WTC11 (cell line): ENCODE results near the gene ID3. TPM values are rescaled to one million over a fixed set of nuclear protein-coding genes. Genes with fewer than 3 reads are reported as not detected.
A peak's percentile ranks its signal among the peaks of the same experiment; 100 is the strongest.

Source experiments
- ATAC-seq: fragments of 200-7000 bp; cut with Tn5 transposase; 2 replicates; pipeline ENCODE4 v1.10.0; 2021; ENCODE audit warnings: mild to moderate bottlenecking, moderate library complexity
- CTCF ChIA-PET: fragments of 300-600 bp; sonication (Branson Sonifier 250); formaldehyde crosslinking; loops from one replicate; lab custom pipeline; 2021; ENCODE audit warnings: antibody characterized with exemption; lab: Charles Lee
- POLR2A ChIA-PET: fragments of 350-600 bp; sonication (Branson Sonifier 250); formaldehyde crosslinking; loops from one replicate; lab custom pipeline; 2021; ENCODE audit warnings: antibody characterized with exemption; lab: Charles Lee
- DNase-seq: peaks from one replicate; pipeline ENCODE4 v3.0.0; 2021; ENCODE audit warnings: low spot score
- H3K27ac Mint-ChIP-seq: 2 replicates; pipeline ENCODE4 v1.8.0; 2021; ENCODE audit warnings: mixed read lengths
- H3K27me3 Mint-ChIP-seq: 2 replicates; pipeline ENCODE4 v1.8.0; 2021; ENCODE audit warnings: low read depth, mild to moderate bottlenecking, moderate library complexity, mixed read lengths
- H3K36me3 Mint-ChIP-seq: 2 replicates; pipeline ENCODE4 v1.8.0; 2021; ENCODE audit warnings: mixed read lengths
- H3K4me1 Mint-ChIP-seq: 2 replicates; pipeline ENCODE4 v1.8.0; 2022; ENCODE audit warnings: mixed read lengths
- H3K4me3 Mint-ChIP-seq: 2 replicates; pipeline ENCODE4 v1.8.0; 2021; ENCODE audit warnings: mild to moderate bottlenecking, moderate library complexity, mixed read lengths
- H3K9me3 Mint-ChIP-seq: 2 replicates; pipeline ENCODE4 v1.8.0; 2021; ENCODE audit warnings: mixed read lengths
- ATF1 ChIP-seq: sonication (generic); formaldehyde crosslinking; IDR thresholded peaks from 2 replicates; pipeline ENCODE4 v1.8.1; 2023; ENCODE audit warnings: mild to moderate bottlenecking, moderate library complexity, missing genetic modification reagents
- EMX1 ChIP-seq: fragments of 250-450 bp; sonication (Bioruptor Pico); IDR thresholded peaks from 2 replicates; pipeline ENCODE4 v1.8.0; 2021; ENCODE audit warnings: mild to moderate bottlenecking
- ETV6 ChIP-seq: sonication (generic); formaldehyde crosslinking; IDR thresholded peaks from 2 replicates; pipeline ENCODE4 v1.8.1; 2022; ENCODE audit warnings: mild to moderate bottlenecking, missing genetic modification reagents
- FOXJ3 ChIP-seq: sonication (generic); formaldehyde crosslinking; IDR thresholded peaks from 2 replicates; pipeline ENCODE4 v1.9.0; 2021; ENCODE audit warnings: missing genetic modification reagents, mild to moderate bottlenecking, borderline replicate concordance
- FOXK1 ChIP-seq: sonication (generic); formaldehyde crosslinking; IDR thresholded peaks from 2 replicates; pipeline ENCODE4 v1.8.0; 2022; ENCODE audit warnings: mild to moderate bottlenecking, moderate library complexity, missing genetic modification reagents
- FOXP1 ChIP-seq: sonication (generic); formaldehyde crosslinking; IDR thresholded peaks from 2 replicates; pipeline ENCODE4 v1.8.0; 2022; ENCODE audit warnings: missing genetic modification reagents, mild to moderate bottlenecking, moderate library complexity, borderline replicate concordance
- JUN ChIP-seq: sonication (generic); formaldehyde crosslinking; IDR thresholded peaks from 2 replicates; pipeline ENCODE4 v1.8.0; 2023; ENCODE audit warnings: mild to moderate bottlenecking, missing genetic modification reagents
- KAT7 ChIP-seq: sonication (generic); formaldehyde crosslinking; IDR thresholded peaks from 2 replicates; pipeline ENCODE4 v1.8.1; 2023; ENCODE audit warnings: missing genetic modification reagents, mild to moderate bottlenecking, borderline replicate concordance
- NFATC4 ChIP-seq: fragments of 250-450 bp; sonication (Bioruptor Pico); IDR thresholded peaks from 2 replicates; pipeline ENCODE4 v1.9.0; 2021; ENCODE audit warnings: mild to moderate bottlenecking
- TEAD4 ChIP-seq: sonication (generic); formaldehyde crosslinking; IDR thresholded peaks from 2 replicates; pipeline ENCODE4 v1.8.0; 2022; ENCODE audit warnings: mild to moderate bottlenecking, missing genetic modification reagents
- ZBTB21 ChIP-seq: sonication (generic); formaldehyde crosslinking; IDR thresholded peaks from 2 replicates; pipeline ENCODE4 v1.8.1; 2023; ENCODE audit warnings: mild to moderate bottlenecking, missing genetic modification reagents, borderline replicate concordance
- ZNF232 ChIP-seq: sonication (generic); formaldehyde crosslinking; IDR thresholded peaks from 2 replicates; pipeline ENCODE4 v1.8.0; 2022; ENCODE audit warnings: mild to moderate bottlenecking, missing genetic modification reagents
- ZNF317 ChIP-seq: sonication (generic); formaldehyde crosslinking; IDR thresholded peaks from 2 replicates; pipeline ENCODE4 v1.8.1; 2023; ENCODE audit warnings: low read depth, mild to moderate bottlenecking, moderate library complexity, missing genetic modification reagents, borderline replicate concordance
- ZNF396 ChIP-seq: fragments of 250-450 bp; sonication (Bioruptor Pico); IDR thresholded peaks from 2 replicates; pipeline ENCODE4 v1.8.0; 2021; ENCODE audit warnings: mild to moderate bottlenecking, moderate library complexity, borderline replicate concordance
- ZNF416 ChIP-seq: fragments of 250-450 bp; sonication (Bioruptor Pico); IDR thresholded peaks from 2 replicates; pipeline ENCODE4 v1.9.0; 2021; ENCODE audit warnings: mild to moderate bottlenecking, inconsistent platforms
- total RNA-seq: library from RNA; stranded (reverse); gene quantifications from 3 replicates; pipeline ENCODE4 v1.2.3, GENCODE V29; 2021
- TF ChIP-seq, protein P1 (sequence below): sonication (generic); formaldehyde crosslinking; IDR thresholded peaks from 2 replicates; pipeline ENCODE4 v1.8.1; 2022; ENCODE audit warnings: low read depth, mild to moderate bottlenecking, moderate library complexity, missing genetic modification reagents, borderline replicate concordance
- TF ChIP-seq, protein P2 (sequence below): fragments of 250-450 bp; sonication (Bioruptor Pico); conservative IDR thresholded peaks from 2 replicates; pipeline ENCODE4 v1.9.0; 2021; ENCODE audit warnings: mild to moderate bottlenecking
- TF ChIP-seq, protein P3 (sequence below): sonication (generic); formaldehyde crosslinking; IDR thresholded peaks from 2 replicates; pipeline ENCODE4 v1.8.1; 2023; ENCODE audit warnings: mild to moderate bottlenecking, moderate library complexity, missing genetic modification reagents
- TF ChIP-seq, protein P4 (sequence below): sonication (generic); formaldehyde crosslinking; IDR thresholded peaks from 2 replicates; pipeline ENCODE4 v1.8.1; 2023; ENCODE audit warnings: mild to moderate bottlenecking, missing genetic modification reagents, moderate library complexity

Gene ID3
- total RNA-seq, 1 experiment from 2014 or later, result 168 TPM

DNA sequence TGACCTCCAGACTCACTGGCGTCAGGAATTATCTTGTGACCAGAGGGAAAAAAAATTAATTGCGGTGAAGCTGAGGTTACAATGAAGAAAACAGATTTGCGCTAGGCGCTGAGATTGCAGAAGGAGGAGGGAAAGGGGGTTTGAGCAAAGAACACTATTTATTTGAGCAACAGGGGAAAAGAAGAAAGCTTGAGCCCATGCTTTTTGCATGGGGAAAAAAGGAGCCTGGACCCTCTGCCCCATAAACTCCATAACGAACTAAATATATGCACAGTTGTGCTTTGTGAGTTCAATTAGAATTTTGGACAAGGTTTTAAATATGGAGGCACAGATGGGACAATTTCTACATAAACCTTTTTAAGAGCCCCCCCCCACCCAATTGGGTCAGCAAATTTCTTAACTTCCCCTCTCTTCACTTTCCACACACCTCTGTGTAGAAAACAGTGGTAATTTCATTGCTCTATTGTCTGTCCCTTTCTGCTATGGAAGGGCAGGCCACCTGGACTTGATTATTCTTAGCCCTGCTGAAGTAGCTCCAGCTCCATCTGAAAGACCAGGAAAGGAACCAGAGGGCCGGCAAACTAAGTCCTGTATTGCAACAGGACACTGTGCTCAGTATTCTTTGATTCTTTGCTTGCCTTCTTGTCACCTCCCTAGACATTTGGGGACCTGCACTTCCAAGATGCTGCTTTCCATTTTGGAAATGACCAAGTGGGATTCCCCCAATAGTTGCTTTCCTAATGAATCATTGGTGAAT is 862 bp upstream of the ID3 start:
- POLR2A ChIA-PET, result interaction anchor here (0.6 to 7.7 kb wide), 10 partner anchors 8 to 77 kb away, joined by 3 to 100 read pairs (median 4); partner anchors contain the start of genes ASAP3 and E2F2
- CTCF ChIA-PET, result interaction anchor here (0.6 to 13.3 kb wide), 8 partner anchors 9 to 75 kb away, joined by 3 to 341 read pairs (median 6); no protein-coding TSS in a partner anchor
- DNase-seq (no peak), ATAC-seq (no peak)
- H3K36me3 Mint-ChIP-seq, result peaks cover 19% of the 10 kb centered on the region
- peak overlapping the region; percentile 98 for H3K27ac Mint-ChIP-seq
- TF ChIP-seq, protein P1, sequence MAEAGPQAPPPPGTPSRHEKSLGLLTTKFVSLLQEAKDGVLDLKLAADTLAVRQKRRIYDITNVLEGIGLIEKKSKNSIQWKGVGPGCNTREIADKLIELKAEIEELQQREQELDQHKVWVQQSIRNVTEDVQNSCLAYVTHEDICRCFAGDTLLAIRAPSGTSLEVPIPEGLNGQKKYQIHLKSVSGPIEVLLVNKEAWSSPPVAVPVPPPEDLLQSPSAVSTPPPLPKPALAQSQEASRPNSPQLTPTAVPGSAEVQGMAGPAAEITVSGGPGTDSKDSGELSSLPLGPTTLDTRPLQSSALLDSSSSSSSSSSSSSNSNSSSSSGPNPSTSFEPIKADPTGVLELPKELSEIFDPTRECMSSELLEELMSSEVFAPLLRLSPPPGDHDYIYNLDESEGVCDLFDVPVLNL, result no peak
- no peaks in the 10 kb centered on the region for H3K9me3 Mint-ChIP-seq
- peak overlapping the region; percentile 94 for H3K4me3 Mint-ChIP-seq
- peaks cover 79% of the 10 kb centered on the region for H3K4me1 Mint-ChIP-seq
- no peaks in the 10 kb centered on the region for H3K27me3 Mint-ChIP-seq

DNA sequence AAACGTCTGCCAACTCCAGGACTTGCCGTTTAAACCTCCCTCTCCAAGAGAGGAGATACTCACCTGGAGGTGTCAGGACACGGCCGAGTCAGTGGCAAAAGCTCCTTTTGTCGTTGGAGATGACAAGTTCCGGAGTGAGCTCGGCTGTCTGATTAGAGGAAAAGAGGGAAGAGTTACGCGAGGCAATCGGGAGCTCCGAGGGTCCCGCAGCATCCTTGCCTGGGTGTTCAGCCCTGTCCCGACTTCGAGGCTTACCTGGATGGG is 497 bp downstream of the ID3 start:
- peaks cover 19% of the 10 kb centered on the region for H3K36me3 Mint-ChIP-seq
- H3K4me3 Mint-ChIP-seq, result peak overlapping the region; percentile 94
- no peak for ATAC-seq
- H3K9me3 Mint-ChIP-seq, result no peaks in the 10 kb centered on the region
- peaks cover 74% of the 10 kb centered on the region for H3K4me1 Mint-ChIP-seq
- TF ChIP-seq, protein P2, sequence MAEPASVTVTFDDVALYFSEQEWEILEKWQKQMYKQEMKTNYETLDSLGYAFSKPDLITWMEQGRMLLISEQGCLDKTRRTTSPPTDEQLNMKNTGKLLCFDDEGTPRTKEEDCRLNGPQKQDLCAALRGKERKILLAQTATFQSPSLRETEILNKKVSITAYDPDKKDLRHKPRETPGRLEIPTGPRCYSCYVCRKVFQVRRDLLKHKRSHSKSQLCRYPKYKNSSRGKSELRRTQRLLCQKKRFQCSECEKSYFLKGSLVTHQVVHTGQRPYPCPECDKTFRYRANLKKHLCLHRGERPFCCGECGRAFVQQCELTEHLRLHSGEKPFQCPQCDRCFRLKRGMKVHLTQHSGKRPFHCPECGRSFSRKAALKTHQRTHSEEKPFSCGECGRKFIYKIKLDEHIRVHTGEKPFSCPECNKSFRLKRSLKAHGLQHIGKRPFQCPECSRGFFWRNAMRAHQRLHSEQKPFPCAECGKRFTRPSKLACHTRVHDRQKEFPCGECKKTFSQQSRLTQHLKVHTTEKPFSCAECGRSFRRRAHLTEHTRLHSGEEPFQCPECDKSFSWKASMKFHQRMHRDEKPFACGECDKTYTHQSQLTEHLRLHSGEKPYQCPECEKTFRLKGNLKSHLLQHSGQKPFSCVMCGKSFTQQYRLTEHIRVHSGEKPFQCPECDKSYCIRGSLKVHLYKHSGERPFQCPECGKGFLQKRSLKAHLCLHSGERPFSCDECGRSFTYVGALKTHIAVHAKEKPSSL (CRISPR knock-in tag), result no peak
- no peak for TF ChIP-seq ZNF396 (CRISPR knock-in tag)
- no peak for TF ChIP-seq FOXP1
- TF ChIP-seq ATF1 (CRISPR knock-in tag), result peak; percentile 84; the same call in 1 of the 2 replicates
- CTCF ChIA-PET, result interaction anchor here (0.7 to 13.3 kb wide), 9 partner anchors 8 to 213 kb away, joined by 3 to 341 read pairs (median 5); partner anchors contain the start of gene RPL11
- no peaks in the 10 kb centered on the region; the same call in 1 of the 2 replicates for H3K27me3 Mint-ChIP-seq
- H3K27ac Mint-ChIP-seq, result peak overlapping the region; percentile 98
- POLR2A ChIA-PET, result interaction anchor here (0.8 to 7.7 kb wide), 13 partner anchors 9 to 215 kb away, joined by 3 to 100 read pairs (median 5); partner anchors contain the start of genes E2F2 and HNRNPR
- no peak for DNase-seq

DNA sequence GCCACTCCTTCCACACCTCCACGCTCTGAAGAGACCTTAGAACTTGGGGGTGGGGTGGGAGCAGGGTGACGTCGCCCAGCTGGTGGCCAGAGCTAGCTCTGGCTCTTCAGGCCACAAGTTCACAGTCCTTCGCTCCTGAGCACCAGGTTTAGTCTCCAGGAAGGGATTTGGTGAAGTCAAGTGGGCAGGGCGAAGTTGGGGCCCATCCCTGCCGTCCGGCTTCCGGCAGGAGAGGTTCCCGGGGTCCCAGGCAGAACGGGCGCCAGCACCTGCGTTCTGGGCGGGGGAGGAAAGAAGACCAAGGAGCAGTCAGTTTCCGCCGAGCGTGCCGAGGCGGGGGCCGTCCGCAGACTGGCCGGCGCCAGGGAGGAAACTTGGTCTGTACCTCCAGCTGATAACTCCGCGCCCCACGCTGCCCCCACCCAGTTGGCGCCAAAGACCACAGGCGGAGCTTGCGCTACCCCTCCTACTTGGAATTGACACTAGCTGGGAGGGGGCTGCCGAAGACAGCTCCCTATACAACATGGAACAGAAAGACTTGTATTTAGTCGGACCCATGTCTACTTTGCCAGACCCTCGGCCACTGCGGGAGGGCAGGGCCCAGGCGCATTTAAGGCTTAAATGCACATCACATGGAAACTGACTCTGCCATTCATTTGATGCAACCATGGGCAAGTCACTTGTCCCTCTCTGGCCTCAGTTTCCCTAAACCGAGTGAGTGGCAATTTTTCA is 995 bp downstream of the ID3 start:
- Mint-ChIP-seq H3K27ac (peak overlapping the region; percentile 98), H3K27me3 (no peaks in the 10 kb centered on the region; the same call in 1 of the 2 replicates), H3K36me3 (peaks cover 19% of the 10 kb centered on the region), H3K4me3 (peak overlapping the region; percentile 94), H3K9me3 (no peaks in the 10 kb centered on the region), H3K4me1 (peaks cover 74% of the 10 kb centered on the region)
- POLR2A ChIA-PET, result interaction anchor here (0.8 to 7.7 kb wide), 13 partner anchors 10 to 214 kb away, joined by 3 to 100 read pairs (median 5); partner anchors contain the start of genes E2F2 and HNRNPR
- CTCF ChIA-PET, result interaction anchor here (0.7 to 13.3 kb wide), 8 partner anchors 8 to 133 kb away, joined by 3 to 341 read pairs (median 5); partner anchors contain the start of gene RPL11
- DNase-seq, result peak; percentile 52
- no peak for ATAC-seq
- TF ChIP-seq JUN (CRISPR knock-in tag) (no peak), FOXJ3 (CRISPR knock-in tag) (no peak), ZNF416 (no peak), ETV6 (CRISPR knock-in tag) (peak; percentile 28; the same call in 1 of the 2 replicates), FOXP1 (peak; percentile 55; the same call in 1 of the 2 replicates), ZBTB21 (no peak), KAT7 (CRISPR knock-in tag) (no peak), ZNF317 (CRISPR knock-in tag) (no peak), ZNF232 (CRISPR knock-in tag) (no peak), TEAD4 (CRISPR knock-in tag) (no peak), FOXK1 (CRISPR knock-in tag) (0 out of 2 replicates have a peak, but pooled peaks have one; percentile 17), EMX1 (CRISPR knock-in tag) (0 out of 2 replicates have a peak, but pooled peaks have one; percentile 19), NFATC4 (CRISPR knock-in tag) (peak; percentile 35; the same call in 1 of the 2 replicates)
- TF ChIP-seq, protein P2 (CRISPR knock-in tag), result 0 out of 2 replicates have a peak, but pooled peaks have one; percentile 21
- TF ChIP-seq, protein P3, sequence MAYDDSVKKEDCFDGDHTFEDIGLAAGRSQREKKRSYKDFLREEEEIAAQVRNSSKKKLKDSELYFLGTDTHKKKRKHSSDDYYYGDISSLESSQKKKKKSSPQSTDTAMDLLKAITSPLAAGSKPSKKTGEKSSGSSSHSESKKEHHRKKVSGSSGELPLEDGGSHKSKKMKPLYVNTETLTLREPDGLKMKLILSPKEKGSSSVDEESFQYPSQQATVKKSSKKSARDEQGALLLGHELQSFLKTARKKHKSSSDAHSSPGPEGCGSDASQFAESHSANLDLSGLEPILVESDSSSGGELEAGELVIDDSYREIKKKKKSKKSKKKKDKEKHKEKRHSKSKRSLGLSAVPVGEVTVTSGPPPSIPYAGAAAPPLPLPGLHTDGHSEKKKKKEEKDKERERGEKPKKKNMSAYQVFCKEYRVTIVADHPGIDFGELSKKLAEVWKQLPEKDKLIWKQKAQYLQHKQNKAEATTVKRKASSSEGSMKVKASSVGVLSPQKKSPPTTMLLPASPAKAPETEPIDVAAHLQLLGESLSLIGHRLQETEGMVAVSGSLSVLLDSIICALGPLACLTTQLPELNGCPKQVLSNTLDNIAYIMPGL (CRISPR knock-in tag), result peak; percentile 52; the same call in 1 of the 2 replicates
- TF ChIP-seq, protein P4, sequence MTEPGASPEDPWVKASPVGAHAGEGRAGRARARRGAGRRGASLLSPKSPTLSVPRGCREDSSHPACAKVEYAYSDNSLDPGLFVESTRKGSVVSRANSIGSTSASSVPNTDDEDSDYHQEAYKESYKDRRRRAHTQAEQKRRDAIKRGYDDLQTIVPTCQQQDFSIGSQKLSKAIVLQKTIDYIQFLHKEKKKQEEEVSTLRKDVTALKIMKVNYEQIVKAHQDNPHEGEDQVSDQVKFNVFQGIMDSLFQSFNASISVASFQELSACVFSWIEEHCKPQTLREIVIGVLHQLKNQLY (CRISPR knock-in tag), result no peak
